Neural progenitor cell (in vitro differentiated cells): ENCODE measurements around the gene CANT1. TPM values are rescaled to one million over a fixed set of nuclear protein-coding genes. Genes with fewer than 3 reads are reported as not detected.

ENCODE experiments used
- DNase-seq: peaks from one replicate; pipeline ENCODE4 v3.0.0-alpha.2; 2016; ENCODE audit warnings: low spot score
- H2AFZ ChIP-seq: fragments of 200-600 bp; sonication (generic); replicated peaks from 2 replicates; pipeline ENCODE4 v1.6.1; 2016; ENCODE audit warnings: antibody characterized with exemption
- H3F3A ChIP-seq: fragments of 200-600 bp; sonication (generic); 2 replicates; pipeline ENCODE4 v1.6.1; 2016; ENCODE audit warnings: antibody characterized with exemption, low read depth
- H3K27ac ChIP-seq: fragments of 200-600 bp; sonication (generic); 2 replicates; pipeline ENCODE4 v1.5.1; 2016; ENCODE audit warnings: mild to moderate bottlenecking
- H3K27me3 ChIP-seq: fragments of 200-600 bp; sonication (generic); 2 replicates; pipeline ENCODE4 v1.6.1; 2016; ENCODE audit warnings: mild to moderate bottlenecking, moderate library complexity
- H3K36me3 ChIP-seq: fragments of 200-600 bp; sonication (generic); 2 replicates; pipeline ENCODE4 v1.5.1; 2016
- H3K4me1 ChIP-seq: fragments of 200-600 bp; sonication (generic); 2 replicates; pipeline ENCODE4 v1.6.1; 2016; ENCODE audit warnings: mixed run types
- H3K4me2 ChIP-seq: fragments of 200-600 bp; sonication (generic); 2 replicates; pipeline ENCODE4 v1.6.1; 2016
- H3K4me3 ChIP-seq: fragments of 200-600 bp; sonication (generic); 2 replicates; pipeline ENCODE4 v1.5.1; 2016
- H3K79me2 ChIP-seq: fragments of 200-600 bp; sonication (generic); 2 replicates; pipeline ENCODE4 v1.6.1; 2016; ENCODE audit warnings: low read depth
- H3K9ac ChIP-seq: fragments of 200-600 bp; sonication (generic); 2 replicates; pipeline ENCODE4 v1.6.1; 2016
- H3K9me3 ChIP-seq: fragments of 200-600 bp; sonication (generic); 2 replicates; pipeline ENCODE4 v1.5.1; 2016; ENCODE audit warnings: low read depth
- H4K20me1 ChIP-seq: fragments of 200-600 bp; sonication (generic); 2 replicates; pipeline ENCODE4 v1.6.1; 2016; ENCODE audit warnings: low read depth
- H3K27ac Mint-ChIP-seq: 3 replicates; pipeline ENCODE4 v1.8.0; 2021; ENCODE audit warnings: mixed read lengths
- H3K27me3 Mint-ChIP-seq: 2 replicates; pipeline ENCODE4 v1.8.0; 2022; ENCODE audit warnings: low read depth, mild to moderate bottlenecking, inconsistent platforms, moderate library complexity, mixed read lengths; ENCODE audit not compliant: insufficient read depth
- H3K36me3 Mint-ChIP-seq: 3 replicates; pipeline ENCODE4 v1.8.0; 2021; ENCODE audit warnings: mixed read lengths
- H3K4me1 Mint-ChIP-seq: 3 replicates; pipeline ENCODE4 v1.8.0; 2021; ENCODE audit warnings: mixed read lengths
- H3K4me3 Mint-ChIP-seq: 3 replicates; pipeline ENCODE4 v1.8.0; 2021; ENCODE audit warnings: mild to moderate bottlenecking, moderate library complexity, mixed read lengths
- H3K9me3 Mint-ChIP-seq: 3 replicates; pipeline ENCODE4 v1.8.0; 2020; ENCODE audit warnings: mixed read lengths
- CTCF ChIP-seq: fragments of 200-600 bp; sonication (generic); IDR thresholded peaks from 2 replicates; pipeline ENCODE4 v1.5.1; 2017; ENCODE audit warnings: antibody characterized with exemption, mild to moderate bottlenecking
- EZH2 ChIP-seq: fragments of 200-600 bp; sonication (generic); IDR thresholded peaks from 2 replicates; pipeline ENCODE4 v1.6.1; 2017; ENCODE audit warnings: antibody characterized with exemption, mild to moderate bottlenecking, moderate library complexity
- EZH2phosphoT487 ChIP-seq: fragments of 200-600 bp; sonication (generic); IDR thresholded peaks from 2 replicates; pipeline ENCODE4 v1.6.1; 2017; ENCODE audit warnings: antibody characterized with exemption
- total RNA-seq: library from RNA; depleted of rRNA; stranded (reverse); fragments of >200 nt; gene quantifications from 2 replicates; pipeline ENCODE4 v1.2.3, GENCODE V29; 2015; ENCODE audit warnings: low replicate concordance

CANT1 gene
- total RNA-seq, 1 donor from 2014 or later: 24.3 TPM

GRCh38 chr17:78995761-78996451 lies 13.7 kb downstream of the CANT1 start:
- H3K4me1 Mint-ChIP-seq: no peaks in the 10 kb centered on the region

GRCh38 chr17:78995022-78995760 lies 14.4 kb downstream of the CANT1 start:
- H3K36me3 ChIP-seq: no peaks in the 10 kb centered on the region
- no peak for DNase-seq
- H3K27me3 ChIP-seq: no peaks in the 10 kb centered on the region
- no peak overlapping the region for H3K4me3 ChIP-seq
- H3K27ac ChIP-seq: no peak overlapping the region
- no peak overlapping the region for H3K9ac ChIP-seq
- no peaks in the 10 kb centered on the region for H3K27me3 Mint-ChIP-seq
- no peak overlapping the region for H3K4me2 ChIP-seq
- no peaks in the 10 kb centered on the region for H3K9me3 ChIP-seq
- peaks cover 25% of the 10 kb centered on the region for H3K36me3 Mint-ChIP-seq
- no peak overlapping the region for H2AFZ ChIP-seq
- H3K9me3 Mint-ChIP-seq: no peaks in the 10 kb centered on the region
- no peak for TF ChIP-seq EZH2
- TF ChIP-seq EZH2phosphoT487: no peak
- TF ChIP-seq CTCF: no peak
- H3K27ac Mint-ChIP-seq: no peak overlapping the region
- H4K20me1 ChIP-seq: peaks cover 24% of the 10 kb centered on the region
- no peaks in the 10 kb centered on the region for H3K4me1 ChIP-seq
- H3K4me3 Mint-ChIP-seq: no peak overlapping the region
- no peaks in the 10 kb centered on the region for H3F3A ChIP-seq
- H3K4me1 Mint-ChIP-seq: no peaks in the 10 kb centered on the region
- no peaks in the 10 kb centered on the region for H3K79me2 ChIP-seq

More at GRCh38 chr17:78995761-78996451, 13.7 kb downstream of the CANT1 start:
- TF ChIP-seq CTCF (no peak), EZH2 (no peak), EZH2phosphoT487 (no peak)
- H3K4me1 ChIP-seq: no peaks in the 10 kb centered on the region
- H4K20me1 ChIP-seq: peaks cover 30% of the 10 kb centered on the region
- H3K4me3 ChIP-seq: no peak overlapping the region
- no peaks in the 10 kb centered on the region for H3K9me3 ChIP-seq
- Mint-ChIP-seq H3K9me3 (no peaks in the 10 kb centered on the region), H3K27me3 (peaks cover under 1% of the 10 kb centered on the region), H3K36me3 (peaks cover 23% of the 10 kb centered on the region), H3K4me3 (no peak overlapping the region), H3K27ac (no peak overlapping the region)
- no peaks in the 10 kb centered on the region for H3F3A ChIP-seq
- H3K27me3 ChIP-seq: no peaks in the 10 kb centered on the region
- no peaks in the 10 kb centered on the region for H3K36me3 ChIP-seq
- no peak for DNase-seq
- H3K27ac ChIP-seq: no peak overlapping the region
- H3K9ac ChIP-seq: no peak overlapping the region
- H3K79me2 ChIP-seq: no peaks in the 10 kb centered on the region
- no peak overlapping the region for H3K4me2 ChIP-seq
- H2AFZ ChIP-seq: no peak overlapping the region

- no peak for DNase-seq
- Histone ChIP-seq H3K79me2 (no peaks in the 10 kb centered on the region), H2AFZ (no peak overlapping the region), H3K36me3 (no peaks in the 10 kb centered on the region), H3K27me3 (no peaks in the 10 kb centered on the region), H3K4me1 (no peaks in the 10 kb centered on the region), H3K9me3 (no peaks in the 10 kb centered on the region), H3K4me2 (no peak overlapping the region), H3K27ac (no peak overlapping the region), H4K20me1 (peaks cover 19% of the 10 kb centered on the region), H3F3A (no peaks in the 10 kb centered on the region), H3K9ac (no peak overlapping the region), H3K4me3 (no peak overlapping the region)
- TF ChIP-seq CTCF: no peak
- TF ChIP-seq EZH2: no peak
- no peak for TF ChIP-seq EZH2phosphoT487
- Mint-ChIP-seq H3K27ac (no peak overlapping the region), H3K36me3 (peaks cover 29% of the 10 kb centered on the region), H3K9me3 (no peaks in the 10 kb centered on the region), H3K27me3 (no peaks in the 10 kb centered on the region), H3K4me1 (no peaks in the 10 kb centered on the region), H3K4me3 (no peak overlapping the region)
Measured at GRCh38 chr17:78993981-78994671, 15.4 kb downstream of the CANT1 start.
